Caco-2 (cell line): ENCODE data around the gene TTC17. TPM values are rescaled to one million over a fixed set of nuclear protein-coding genes. Genes with fewer than 3 reads are reported as not detected.

Experiments
- BruUV-seq: library from RNA; stranded (reverse); fragments of 400-500 nt; replicated peaks from 2 replicates; lab custom pipeline; 2021; lab: Mats Ljungman, UMichigan
- CTCF ChIA-PET: fragments of 300-600 bp; sonication (Branson Sonifier 250); formaldehyde crosslinking; loops from one replicate; lab custom pipeline; 2022; ENCODE audit warnings: antibody characterized with exemption; lab: Charles Lee
- POLR2A ChIA-PET: fragments of 300-600 bp; sonication (Branson Sonifier 250); formaldehyde crosslinking; loops from one replicate; lab custom pipeline; 2022; ENCODE audit warnings: antibody characterized with exemption; lab: Charles Lee
- DNase-seq, 2 experiments: peaks; one replicate each; pipeline versions ENCODE4 v3.0.0 to v3.0.0-alpha.2; 2020 to 2022
- H3K27me3 ChIP-seq: replicated peaks from 2 replicates; pipeline ENCODE4 v1.6.0; 2011; ENCODE audit warnings: low read length; ENCODE audit not compliant: control insufficient read depth, insufficient read depth
- H3K36me3 ChIP-seq: 2 replicates; pipeline ENCODE4 v1.5.1; 2011; ENCODE audit warnings: low read length; ENCODE audit not compliant: control insufficient read depth, insufficient read depth
- H3K4me1 ChIP-seq: fragments of 250-450 bp; sonication (Bioruptor Pico); 2 replicates; pipeline ENCODE4 v1.5.1; 2020; ENCODE audit warnings: mild to moderate bottlenecking
- H3K4me3 ChIP-seq: 2 replicates; pipeline ENCODE4 v1.5.1; 2011; ENCODE audit warnings: low read depth, mild to moderate bottlenecking, control low read depth, low read length
- H3K9me3 ChIP-seq: fragments of 250-450 bp; sonication (Bioruptor Pico); 2 replicates; pipeline ENCODE4 v1.5.1; 2020; ENCODE audit warnings: mild to moderate bottlenecking, moderate library complexity
- H3K27ac Mint-ChIP-seq: one replicate; pipeline ENCODE4 v1.8.0; 2022; ENCODE audit warnings: mixed read lengths; ENCODE audit not compliant: unreplicated experiment
- H3K27me3 Mint-ChIP-seq: one replicate; pipeline ENCODE4 v1.8.0; 2022; ENCODE audit warnings: mixed read lengths; ENCODE audit not compliant: insufficient read depth, unreplicated experiment
- H3K36me3 Mint-ChIP-seq: one replicate; pipeline ENCODE4 v1.8.0; 2022; ENCODE audit warnings: mild to moderate bottlenecking, mixed read lengths; ENCODE audit not compliant: insufficient read depth, unreplicated experiment
- H3K4me1 Mint-ChIP-seq: one replicate; pipeline ENCODE4 v1.8.0; 2022; ENCODE audit warnings: low read depth, mixed read lengths; ENCODE audit not compliant: unreplicated experiment
- H3K4me3 Mint-ChIP-seq: one replicate; pipeline ENCODE4 v1.8.0; 2022; ENCODE audit warnings: mild to moderate bottlenecking, moderate library complexity, mixed read lengths; ENCODE audit not compliant: unreplicated experiment
- H3K9me3 Mint-ChIP-seq: one replicate; pipeline ENCODE4 v1.8.0; 2022; ENCODE audit warnings: mixed read lengths; ENCODE audit not compliant: unreplicated experiment
- intact Hi-C: fragments of 100-400 bp; cut with micrococcal nuclease; formaldehyde crosslinking; loops from one replicate; pipeline ENCODE4 v1.10.0; 2022; ENCODE audit not compliant: unreplicated experiment
- total RNA-seq: library from RNA; stranded (reverse); gene quantifications from 2 replicates; pipeline ENCODE4 v1.2.3, GENCODE V29; 2022
- TF ChIP-seq, protein P1 (sequence below), 2 experiments: fragments of 200-600 bp in 1 of 2; IDR thresholded peaks; 1 replicate in 1 of 2; 2 replicates in 1 of 2; pipeline versions ENCODE4 v1.5.1 to v1.8.0; 2011 to 2022; ENCODE audit warnings: antibody characterized with exemption in 1 of 2, control low read depth in 1 of 2, inconsistent platforms in 1 of 2, low read depth in 1 of 2, low read length in 1 of 2, mild to moderate bottlenecking in 1 of 2, moderate library complexity in 1 of 2; ENCODE audit not compliant: insufficient read depth in 1 of 2, severe bottlenecking in 1 of 2, unreplicated experiment in 1 of 2

Gene TTC17
- total RNA-seq, 1 experiment from 2014 or later, result 73.1 TPM

DNA sequence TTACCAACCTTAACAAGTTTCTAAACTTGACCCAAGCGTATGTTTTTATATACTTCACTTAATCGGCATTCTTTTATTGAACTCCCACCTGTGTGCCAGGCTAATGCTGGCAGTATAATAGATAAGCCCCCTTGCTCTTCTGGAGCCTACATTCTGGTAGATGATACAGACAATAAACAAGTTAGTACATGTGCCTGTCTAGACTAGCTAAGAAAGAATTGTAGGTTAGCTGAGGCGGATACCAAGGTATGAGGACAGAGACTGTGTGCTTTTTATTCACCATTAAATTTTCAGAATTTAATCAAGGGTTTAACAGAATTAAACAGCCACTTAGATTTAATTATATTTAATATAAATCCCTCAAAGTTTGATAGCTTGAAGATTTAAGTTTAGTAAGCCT lies 45.7 kb downstream of the TTC17 start:
- no peaks in the 10 kb centered on the region for H3K9me3 Mint-ChIP-seq
- no peak for DNase-seq
- CTCF ChIA-PET, result no interaction called here
- POLR2A ChIA-PET, result no interaction called here
- no TSS peak for BruUV-seq
- H3K4me3 Mint-ChIP-seq, result no peak overlapping the region
- peaks cover under 1% of the 10 kb centered on the region for H3K4me1 Mint-ChIP-seq
- TF ChIP-seq, protein P1, sequence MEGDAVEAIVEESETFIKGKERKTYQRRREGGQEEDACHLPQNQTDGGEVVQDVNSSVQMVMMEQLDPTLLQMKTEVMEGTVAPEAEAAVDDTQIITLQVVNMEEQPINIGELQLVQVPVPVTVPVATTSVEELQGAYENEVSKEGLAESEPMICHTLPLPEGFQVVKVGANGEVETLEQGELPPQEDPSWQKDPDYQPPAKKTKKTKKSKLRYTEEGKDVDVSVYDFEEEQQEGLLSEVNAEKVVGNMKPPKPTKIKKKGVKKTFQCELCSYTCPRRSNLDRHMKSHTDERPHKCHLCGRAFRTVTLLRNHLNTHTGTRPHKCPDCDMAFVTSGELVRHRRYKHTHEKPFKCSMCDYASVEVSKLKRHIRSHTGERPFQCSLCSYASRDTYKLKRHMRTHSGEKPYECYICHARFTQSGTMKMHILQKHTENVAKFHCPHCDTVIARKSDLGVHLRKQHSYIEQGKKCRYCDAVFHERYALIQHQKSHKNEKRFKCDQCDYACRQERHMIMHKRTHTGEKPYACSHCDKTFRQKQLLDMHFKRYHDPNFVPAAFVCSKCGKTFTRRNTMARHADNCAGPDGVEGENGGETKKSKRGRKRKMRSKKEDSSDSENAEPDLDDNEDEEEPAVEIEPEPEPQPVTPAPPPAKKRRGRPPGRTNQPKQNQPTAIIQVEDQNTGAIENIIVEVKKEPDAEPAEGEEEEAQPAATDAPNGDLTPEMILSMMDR (IDR thresholded peaks at IDR 0.05; ENCODE audit: insufficient read depth in 1 of 2, low read depth in 1 of 2, low read length in 1 of 2, severe bottlenecking in 1 of 2, unreplicated experiment in 1 of 2), result no peak
- peaks cover 5% of the 10 kb centered on the region for H3K4me1 ChIP-seq
- peaks cover 2% of the 10 kb centered on the region; the same call in 1 of the 2 replicates for H3K36me3 ChIP-seq
- intact Hi-C loops, result no loop called here
- peaks cover 77% of the 10 kb centered on the region for H3K36me3 Mint-ChIP-seq
- no peaks in the 10 kb centered on the region for H3K27me3 ChIP-seq
- H3K4me3 ChIP-seq, result no peak overlapping the region
- H3K9me3 ChIP-seq, result no peaks in the 10 kb centered on the region
- H3K27ac Mint-ChIP-seq, result no peak overlapping the region
- no peaks in the 10 kb centered on the region for H3K27me3 Mint-ChIP-seq

DNA sequence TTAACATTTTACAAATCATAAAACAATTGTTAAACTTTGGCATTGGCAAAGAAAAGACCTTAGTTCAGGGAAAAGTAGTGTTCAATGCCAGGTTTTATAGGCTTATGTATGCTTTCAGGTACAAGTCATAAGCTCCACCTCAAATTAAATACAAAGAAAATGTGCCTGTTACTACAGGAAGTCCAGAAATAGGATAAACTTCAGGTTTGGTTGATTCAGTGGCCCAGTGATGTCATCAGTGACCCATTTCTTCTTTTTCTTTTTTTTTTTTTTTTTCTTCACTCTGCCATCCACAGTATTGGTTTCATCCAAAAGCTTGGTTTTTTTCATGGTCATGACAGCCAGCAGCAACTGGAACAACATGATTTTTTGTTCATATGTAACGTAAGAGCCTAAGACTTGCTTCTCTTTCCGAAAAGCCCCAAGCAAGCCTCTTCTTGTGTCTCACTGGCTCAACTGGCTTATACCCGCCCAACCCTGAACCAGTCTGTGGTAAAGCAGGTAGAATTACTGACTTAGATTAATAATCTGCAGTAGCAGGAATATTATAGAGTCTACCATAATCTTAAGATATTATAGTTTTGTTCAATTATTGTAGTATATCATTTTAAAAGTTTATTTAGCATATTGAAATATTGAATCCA lies 46.2 kb downstream of the TTC17 start:
- peaks cover 9% of the 10 kb centered on the region for H3K4me1 ChIP-seq
- Mint-ChIP-seq H3K9me3 (no peaks in the 10 kb centered on the region), H3K36me3 (peaks cover 75% of the 10 kb centered on the region), H3K4me3 (no peak overlapping the region), H3K4me1 (peaks cover 6% of the 10 kb centered on the region), H3K27ac (no peak overlapping the region), H3K27me3 (no peaks in the 10 kb centered on the region)
- no peaks in the 10 kb centered on the region for H3K27me3 ChIP-seq
- peaks cover under 1% of the 10 kb centered on the region; the same call in 1 of the 2 replicates for H3K36me3 ChIP-seq
- ChIA-PET CTCF (no interaction called here), POLR2A (no interaction called here)
- BruUV-seq, result no TSS peak
- no peaks in the 10 kb centered on the region for H3K9me3 ChIP-seq
- no peak overlapping the region for H3K4me3 ChIP-seq
- intact Hi-C loops, result no loop called here
- TF ChIP-seq, protein P1 (IDR thresholded peaks at IDR 0.05; ENCODE audit: insufficient read depth in 1 of 2, low read depth in 1 of 2, low read length in 1 of 2, severe bottlenecking in 1 of 2, unreplicated experiment in 1 of 2), result no peak
- no peak for DNase-seq

DNA sequence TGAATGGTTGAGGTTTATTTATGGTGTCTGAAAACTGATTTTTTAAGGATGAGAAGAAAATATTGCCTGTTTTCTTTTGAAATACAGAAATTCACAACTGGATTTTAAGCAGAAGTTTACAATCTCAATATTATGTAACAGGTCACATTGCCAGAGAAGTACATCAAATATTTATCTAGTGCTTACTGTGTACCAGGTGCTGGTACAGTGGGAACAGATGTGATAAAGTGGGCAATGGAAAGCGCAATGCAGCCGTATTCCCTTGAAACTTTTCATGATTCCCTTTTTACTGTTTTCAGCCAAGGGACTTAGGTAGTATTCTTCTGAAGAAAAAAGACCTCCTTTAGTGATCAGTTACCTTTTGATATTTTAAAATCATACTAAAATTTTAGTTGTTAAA lies 49.6 kb downstream of the TTC17 start:
- no peaks in the 10 kb centered on the region for H3K27me3 Mint-ChIP-seq
- DNase-seq, result no peak
- H3K4me3 Mint-ChIP-seq, result no peak overlapping the region
- TF ChIP-seq, protein P1 (IDR thresholded peaks at IDR 0.05; ENCODE audit: insufficient read depth in 1 of 2, low read depth in 1 of 2, low read length in 1 of 2, severe bottlenecking in 1 of 2, unreplicated experiment in 1 of 2), result no peak
- Histone ChIP-seq H3K27me3 (no peaks in the 10 kb centered on the region), H3K4me1 (peaks cover 30% of the 10 kb centered on the region), H3K9me3 (no peaks in the 10 kb centered on the region), H3K36me3 (no peaks in the 10 kb centered on the region), H3K4me3 (no peak overlapping the region)
- intact Hi-C loops, result no loop called here
- no peaks in the 10 kb centered on the region for H3K9me3 Mint-ChIP-seq
- H3K36me3 Mint-ChIP-seq, result peaks cover 66% of the 10 kb centered on the region
- H3K27ac Mint-ChIP-seq, result no peak overlapping the region
- H3K4me1 Mint-ChIP-seq, result peaks cover 23% of the 10 kb centered on the region
- CTCF ChIA-PET, result no interaction called here
- BruUV-seq, result no TSS peak
- POLR2A ChIA-PET, result no interaction called here
